NCI-H460 (cell line): ENCODE results near the gene RYR3. TPM values are rescaled to one million over a fixed set of nuclear protein-coding genes. Genes with fewer than 3 reads are reported as not detected.

Experiments used
- DNase-seq: peaks from one replicate; pipeline ENCODE4 v3.0.0-alpha.2; 2016; ENCODE audit warnings: low read depth; ENCODE audit errors: extremely low read depth
- total RNA-seq: library from RNA; depleted of rRNA; stranded (reverse); fragments of >200 nt; shearing (Covaris generic); gene quantifications from 2 replicates; pipeline ENCODE4 v1.2.3, GENCODE V29; 2014

Gene RYR3
- total RNA-seq, 1 experiment from 2014 or later = not detected

DNA sequence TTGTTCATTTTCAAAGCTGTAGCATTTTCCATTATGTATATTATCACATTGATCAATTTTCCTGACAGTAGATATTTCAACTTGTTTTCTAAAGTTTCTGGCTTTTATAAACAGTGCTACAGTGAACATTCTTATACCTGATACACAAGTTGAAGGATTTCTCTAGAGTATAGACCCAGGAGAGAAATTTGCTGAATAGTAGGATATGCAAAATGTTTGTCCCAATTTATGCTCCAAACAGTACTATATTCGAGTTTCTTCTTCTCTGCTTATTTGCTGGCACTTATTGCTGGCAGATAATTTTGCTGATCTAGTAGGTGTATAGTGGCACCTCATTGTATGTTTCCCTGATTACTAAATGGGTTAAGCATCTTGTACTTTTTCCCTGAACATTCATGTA, 540.3 kb downstream of the RYR3 start:
- no peak for DNase-seq

DNA sequence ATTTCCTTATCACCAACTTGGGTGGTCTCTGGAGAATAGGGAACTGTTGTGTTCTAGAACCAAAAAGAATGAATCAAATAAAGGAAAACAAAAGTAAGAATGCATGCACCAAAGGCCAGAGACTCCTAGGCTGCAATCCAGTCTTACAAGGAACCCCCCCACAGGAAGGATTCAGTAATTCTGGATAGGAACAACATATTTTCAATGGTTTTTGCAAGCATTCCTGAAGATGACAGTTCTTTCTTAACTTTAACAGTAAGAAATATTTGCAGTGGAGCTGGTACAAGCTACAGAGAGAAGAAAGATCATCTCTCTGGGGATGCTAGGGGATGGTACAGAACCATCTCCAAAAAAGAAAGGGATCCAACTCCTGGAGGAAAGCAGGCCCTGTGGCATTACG, 541.3 kb downstream of the RYR3 start:
- no peak for DNase-seq

DNA sequence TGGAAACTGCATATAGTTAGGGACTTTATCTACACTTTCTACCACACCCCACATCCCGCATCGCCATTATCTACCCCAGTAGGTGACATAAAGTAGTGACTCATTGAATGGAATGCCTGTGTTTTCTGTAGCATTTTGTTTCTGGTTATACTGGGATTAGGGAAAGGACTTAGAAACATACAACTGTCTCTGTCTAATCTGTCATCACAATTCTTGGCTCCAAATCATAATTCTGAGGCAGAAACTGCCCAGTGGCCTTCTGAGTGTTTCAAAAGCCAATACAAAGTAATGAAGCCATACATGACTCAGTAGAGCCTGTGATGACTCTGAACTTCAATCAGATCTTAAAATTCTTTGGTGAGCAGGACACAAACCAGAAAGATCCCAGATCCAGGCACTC, 541.8 kb downstream of the RYR3 start:
- no peak for DNase-seq

DNA sequence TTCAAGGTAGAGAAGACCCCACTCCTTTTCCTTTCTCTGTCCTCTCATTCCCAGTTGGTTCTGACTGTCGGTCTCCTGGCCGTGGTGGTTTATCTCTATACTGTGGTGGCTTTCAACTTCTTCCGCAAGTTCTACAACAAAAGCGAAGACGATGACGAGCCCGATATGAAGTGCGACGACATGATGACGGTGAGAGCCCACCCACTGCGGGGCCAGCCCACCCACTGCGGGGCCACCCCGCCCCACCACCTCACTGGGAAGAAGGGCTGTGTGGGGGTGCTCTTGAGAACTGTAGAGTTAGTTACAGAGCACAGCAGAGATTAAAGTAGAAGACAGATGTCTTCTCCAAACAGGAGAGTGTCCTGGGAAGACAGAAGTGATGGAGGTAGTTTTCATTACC, 547.0 kb downstream of the RYR3 start:
- DNase-seq = no peak

DNA sequence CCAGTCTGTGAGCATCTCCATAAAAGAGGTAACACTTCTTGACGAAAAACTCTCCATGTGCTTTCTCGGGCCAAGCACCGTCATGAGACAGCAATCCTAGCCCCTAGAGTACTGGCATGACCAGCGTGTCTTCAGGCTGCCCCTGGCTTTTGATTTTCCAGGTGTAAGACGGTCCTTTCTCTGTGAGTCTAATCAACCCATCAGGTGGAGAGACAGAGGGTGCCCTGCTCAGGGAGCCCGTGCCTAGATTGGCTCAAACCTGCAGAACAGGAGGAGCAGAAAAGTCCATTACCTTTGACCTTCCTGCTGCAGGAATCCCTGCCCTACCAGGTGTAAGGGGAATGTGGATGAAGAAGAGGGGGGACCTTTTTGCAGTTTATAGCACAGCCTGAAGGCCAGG, 548.1 kb downstream of the RYR3 start:
- no peak for DNase-seq

DNA sequence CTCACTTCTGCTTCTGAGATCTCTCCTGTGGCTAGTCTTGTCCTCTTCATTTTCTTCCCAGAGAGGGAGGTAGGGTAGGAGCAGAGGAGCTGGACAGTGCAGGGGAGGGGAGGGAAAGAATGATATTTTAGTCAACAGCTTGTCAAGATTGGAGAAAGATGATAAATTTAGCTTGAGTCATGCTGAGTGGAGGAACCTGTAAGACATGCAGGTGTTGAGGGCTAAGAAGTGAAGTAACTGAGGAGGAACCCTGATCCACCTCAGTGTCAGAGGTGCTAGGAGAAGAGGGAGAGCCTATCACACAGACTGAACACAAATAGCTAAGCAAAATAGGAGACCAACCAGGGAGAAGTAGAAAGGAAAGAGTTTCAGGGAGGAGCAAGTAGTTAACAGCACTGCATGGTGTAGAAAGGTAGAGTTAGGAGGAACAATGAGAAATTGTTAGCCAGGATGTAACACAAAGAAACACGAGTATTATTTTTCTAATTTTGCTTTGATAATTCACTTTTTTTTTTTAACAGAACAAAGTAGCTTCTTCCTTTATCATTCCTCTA, 549.3 kb downstream of the RYR3 start:
- no peak for DNase-seq

DNA sequence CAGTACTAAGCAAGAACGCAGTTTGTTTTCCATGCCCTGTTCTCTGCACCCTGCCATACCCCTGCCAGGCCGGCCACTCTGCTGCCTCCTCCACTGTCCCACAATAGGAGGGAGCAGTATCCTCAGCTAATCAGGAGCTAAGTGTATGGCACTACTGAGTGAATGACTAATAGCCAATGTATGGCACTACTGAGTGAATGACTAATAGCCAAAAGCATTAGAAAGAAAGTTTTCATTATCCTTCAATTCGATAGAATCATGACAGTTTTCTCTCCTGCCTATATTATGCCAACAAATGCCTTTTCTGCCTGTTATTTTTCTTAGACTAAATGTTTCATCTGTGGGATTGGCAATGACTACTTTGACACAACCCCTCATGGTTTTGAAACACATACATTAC, 550.0 kb downstream of the RYR3 start:
- DNase-seq = no peak

DNA sequence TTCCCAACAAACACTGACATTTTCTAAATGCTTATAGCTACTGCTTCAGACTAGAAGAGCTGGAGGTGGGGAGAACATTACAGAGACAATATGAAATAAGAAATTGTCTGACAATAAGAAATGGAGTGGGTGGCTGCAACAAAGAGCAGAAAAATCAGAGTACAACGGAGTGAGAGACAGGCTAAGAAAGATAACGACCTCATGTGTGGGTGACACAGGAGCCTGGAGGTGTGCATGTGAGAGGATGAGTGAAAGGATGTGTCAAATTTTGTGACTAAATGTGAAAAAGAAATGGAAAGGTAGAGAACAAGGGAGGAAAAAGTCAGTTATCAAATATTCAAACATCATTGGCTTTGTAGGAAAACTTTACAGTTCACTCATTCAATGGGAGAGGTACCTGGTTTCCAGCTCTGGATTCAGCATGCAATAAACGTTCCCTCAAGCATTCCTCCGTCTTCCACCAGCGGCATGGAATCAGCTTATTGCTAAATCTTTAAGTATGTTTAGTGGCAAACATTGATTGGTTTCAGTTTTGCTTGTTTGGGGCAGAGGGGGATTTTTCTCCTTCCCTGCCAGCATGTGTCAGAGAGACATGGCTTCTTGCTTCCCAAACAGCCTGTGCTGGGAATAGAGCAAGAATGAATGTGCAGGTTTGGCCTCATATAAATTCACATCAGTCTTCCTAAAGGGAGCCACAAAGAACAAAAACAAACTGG, 553.8 kb downstream of the RYR3 start:
- DNase-seq = no peak

DNA sequence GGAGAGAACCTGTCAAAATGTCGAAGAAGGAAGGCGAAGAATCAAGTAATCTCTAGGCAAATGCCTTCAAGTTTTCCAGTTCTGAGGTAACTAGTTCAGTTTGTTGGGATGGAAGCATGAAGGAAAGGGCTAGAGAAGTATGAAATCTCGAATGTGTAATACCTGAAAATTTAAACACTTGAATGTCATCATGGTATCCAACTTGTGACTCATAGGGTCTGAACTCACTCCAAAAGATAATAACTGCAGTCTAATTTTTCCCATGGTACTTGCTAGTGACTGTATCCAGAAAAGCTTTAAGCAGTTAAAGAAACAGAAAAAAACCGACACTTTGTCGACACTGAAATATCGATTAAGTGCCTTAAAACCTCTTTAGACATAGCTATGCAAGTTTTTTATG, 554.6 kb downstream of the RYR3 start:
- no peak for DNase-seq

DNA sequence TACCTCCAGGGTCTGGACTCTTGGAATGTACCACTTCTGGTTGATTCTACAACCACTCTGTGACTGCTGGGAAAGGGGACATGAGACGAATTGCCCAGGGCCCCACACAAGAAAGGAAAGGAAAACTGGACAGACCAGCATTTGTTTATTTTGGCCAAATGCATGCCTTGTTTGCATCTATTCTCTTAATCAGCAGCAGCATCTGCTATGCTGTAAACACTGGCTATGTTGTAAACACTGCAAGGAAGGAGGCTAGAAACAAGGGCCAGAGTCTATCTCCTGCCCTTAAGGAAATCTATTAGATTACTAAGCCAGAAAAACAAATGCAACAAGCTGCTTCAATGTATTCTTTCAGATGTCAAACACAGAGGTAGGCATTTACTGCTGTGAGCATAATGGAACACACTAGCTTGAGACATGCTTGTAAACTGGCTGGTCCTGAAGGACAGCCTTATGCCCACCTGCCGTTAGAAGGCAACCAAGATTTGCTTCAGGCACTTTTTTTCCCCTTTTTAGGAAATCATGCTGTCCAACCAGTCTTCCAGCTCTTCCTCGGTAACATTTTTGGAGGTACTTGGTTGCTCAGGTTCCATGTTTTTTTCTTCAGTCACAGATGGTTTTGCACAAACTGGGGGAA, 555.5 kb downstream of the RYR3 start:
- no peak for DNase-seq

DNA sequence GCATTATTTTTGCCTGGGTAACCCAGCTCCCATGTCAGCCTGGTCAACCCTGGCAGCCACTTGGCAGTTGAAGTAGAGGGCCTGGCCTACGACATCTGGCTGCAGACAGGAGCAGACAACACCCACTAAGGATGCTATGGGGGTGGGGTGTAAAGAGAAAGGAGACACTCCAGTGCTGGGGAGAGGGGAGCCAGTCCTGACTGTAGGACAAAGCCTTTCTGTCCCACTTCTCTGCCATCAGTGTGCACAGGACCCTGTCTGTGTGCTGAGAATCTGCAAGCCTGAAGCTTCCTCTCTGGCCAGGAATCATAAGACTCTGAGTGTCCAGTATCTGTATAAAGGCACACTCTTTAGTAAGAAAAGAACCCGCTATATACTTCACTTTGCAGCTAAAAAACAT, 561.2 kb downstream of the RYR3 start:
- no peak for DNase-seq

DNA sequence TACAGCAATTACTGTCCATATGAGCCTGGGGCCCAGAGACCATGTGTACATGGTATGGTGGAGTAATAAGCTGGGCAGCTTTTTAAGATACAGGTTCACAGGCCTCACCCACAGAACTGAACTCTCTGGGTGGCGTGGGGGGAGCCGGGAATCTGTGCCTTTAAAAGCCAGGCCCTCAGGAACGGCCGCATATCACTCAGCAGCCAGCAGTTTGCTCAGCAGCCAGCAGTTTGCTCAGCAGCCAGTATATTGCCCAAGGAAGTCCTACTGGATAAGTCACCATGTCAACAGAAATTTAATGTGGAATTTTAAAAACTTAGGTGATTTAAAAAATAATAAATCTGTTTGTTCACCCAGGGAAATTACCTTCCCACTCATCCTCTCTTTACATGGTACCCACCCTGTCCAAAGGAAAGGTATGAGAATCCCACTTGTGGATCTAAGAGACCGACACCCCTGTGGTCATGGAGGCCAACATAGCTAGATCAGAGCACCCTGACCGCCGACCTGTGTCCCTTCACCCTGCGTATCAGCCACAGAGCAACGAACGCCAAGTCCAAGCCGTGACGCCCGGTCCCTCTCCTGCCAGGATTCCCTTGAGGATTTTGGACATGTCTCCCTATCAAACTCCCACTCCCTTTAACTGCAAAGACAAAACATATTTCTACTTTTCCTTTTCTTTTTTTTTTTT, 561.8 kb downstream of the RYR3 start:
- DNase-seq = no peak

DNA sequence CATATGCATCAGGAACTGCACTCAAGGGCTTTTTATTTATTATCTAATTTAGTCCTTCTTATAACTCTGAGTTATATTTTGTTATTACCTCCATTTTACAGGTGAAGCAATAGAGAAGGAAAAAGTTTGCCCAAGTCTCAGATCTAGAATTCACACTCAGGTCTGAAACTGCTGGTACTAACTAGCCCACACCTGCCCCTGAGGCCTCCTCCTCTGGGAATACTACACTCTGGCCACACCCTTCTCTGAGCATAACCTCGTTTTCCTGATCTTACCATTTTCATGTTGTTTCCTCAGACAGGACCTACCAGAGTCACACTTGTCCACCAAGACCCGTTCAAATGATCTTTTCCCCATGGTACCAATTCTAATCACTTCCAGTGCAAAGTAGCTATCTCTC, 563.4 kb downstream of the RYR3 start:
- no peak for DNase-seq

DNA sequence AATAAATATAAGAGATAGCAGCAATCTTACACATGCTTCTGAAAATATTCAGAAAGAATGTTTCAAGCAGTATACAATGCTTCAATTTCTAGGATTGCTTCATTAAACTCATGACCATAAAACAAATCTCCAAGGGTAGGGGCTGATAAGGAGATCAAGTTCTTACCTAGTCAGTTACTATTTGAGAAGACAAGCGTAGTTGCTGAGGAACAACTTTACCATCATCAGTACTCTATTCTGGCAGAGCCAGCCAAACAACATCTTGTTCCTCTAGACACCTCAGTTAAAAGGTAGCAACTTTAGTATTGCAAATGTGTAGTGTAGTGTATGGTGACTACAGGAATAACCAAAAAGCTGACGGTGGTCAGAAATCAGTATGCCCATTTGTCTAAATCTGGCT, 572.2 kb downstream of the RYR3 start:
- no peak for DNase-seq

DNA sequence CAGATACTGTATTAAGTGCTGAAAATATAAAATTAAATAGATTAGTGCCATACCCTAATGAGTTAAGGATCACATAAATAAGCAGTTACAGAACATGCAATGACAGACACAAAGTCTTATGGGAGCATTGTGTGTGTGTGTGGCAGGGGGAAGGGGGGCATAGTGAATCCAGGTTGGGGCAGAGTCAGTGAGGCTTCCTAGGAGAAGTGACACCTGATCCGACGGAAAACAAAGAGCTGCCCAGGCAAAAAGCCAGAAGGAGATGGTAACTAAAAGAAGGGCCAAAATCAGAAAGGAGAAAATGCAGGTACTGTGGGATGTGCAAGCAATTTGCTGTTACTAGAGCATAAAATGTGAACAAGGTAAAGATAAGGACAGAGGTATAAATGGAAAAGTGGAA, 577.4 kb downstream of the RYR3 start:
- DNase-seq = no peak

DNA sequence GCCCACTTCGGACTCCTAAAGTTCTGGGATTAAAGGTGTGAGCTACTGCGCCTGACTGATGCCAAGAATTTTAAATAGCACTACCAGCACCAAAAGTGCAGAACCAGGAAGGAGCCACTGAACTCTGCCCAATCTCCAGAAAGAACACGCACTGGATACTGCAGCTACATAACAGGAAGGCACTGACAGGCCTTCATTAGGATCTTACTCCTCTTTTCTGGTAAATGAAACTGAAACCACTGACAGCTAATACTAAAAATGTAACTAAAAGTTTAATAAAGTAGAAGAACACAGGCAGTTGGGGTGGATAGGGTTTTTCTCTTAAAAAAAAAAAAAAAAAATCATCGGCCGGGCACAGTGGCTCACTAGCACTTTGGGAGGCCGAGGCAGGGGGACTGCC, 583.4 kb downstream of the RYR3 start:
- DNase-seq = no peak

DNA sequence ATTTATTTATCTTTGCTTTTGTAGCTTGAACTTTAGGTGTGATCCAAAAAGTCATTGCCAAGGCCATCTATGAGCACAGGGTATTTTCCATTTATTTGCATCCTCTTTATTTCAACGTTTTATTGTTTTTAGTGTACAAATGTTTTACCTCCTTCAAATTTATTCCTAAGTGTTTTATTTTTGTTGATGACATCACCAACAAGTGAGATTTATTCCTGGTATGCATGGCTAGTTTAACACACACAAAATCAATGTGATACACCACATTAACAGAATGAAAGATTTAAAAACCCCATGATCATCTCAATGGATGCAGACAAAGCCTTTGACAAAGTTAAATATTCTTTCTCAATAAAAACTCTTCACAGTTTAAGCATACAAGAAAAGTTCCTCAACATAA, 591.3 kb downstream of the RYR3 start:
- DNase-seq = no peak

DNA sequence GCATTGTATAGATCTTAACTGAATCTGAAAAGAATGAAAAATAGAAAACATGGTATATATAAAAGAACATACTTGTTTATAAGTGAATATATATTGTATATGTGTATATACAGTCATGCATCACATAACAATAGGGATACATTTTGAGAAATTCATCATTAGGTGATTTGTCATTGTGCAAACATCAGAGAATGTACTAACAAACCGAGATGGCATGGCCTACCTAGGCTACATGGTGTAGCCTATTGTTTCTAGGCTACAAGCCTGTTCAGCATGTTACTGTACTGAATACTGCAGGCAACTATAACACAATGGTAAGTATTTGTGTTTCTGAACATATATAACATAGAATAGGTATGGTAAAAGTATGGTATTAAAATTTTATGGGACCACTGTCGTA, 592.9 kb downstream of the RYR3 start:
- DNase-seq = no peak

DNA sequence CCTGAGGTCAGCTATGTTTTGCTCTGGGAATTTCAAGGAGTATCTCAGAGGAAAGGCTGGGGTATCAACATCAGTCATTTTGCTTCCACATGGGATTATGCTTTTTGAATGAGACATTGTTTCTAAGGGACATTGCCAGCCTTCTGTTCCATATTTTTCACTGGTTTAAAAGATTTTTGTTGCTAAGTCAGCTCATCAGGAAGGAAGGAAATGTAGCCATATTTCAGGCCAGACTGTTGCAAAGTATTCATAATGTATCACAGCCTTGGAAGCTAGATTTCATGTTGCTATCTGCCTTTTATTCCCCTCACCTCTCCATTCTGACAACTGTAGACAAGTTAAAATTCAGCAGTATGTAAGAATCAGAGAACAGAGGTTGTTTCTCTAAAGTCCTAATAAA, 596.6 kb downstream of the RYR3 start:
- DNase-seq = no peak

DNA sequence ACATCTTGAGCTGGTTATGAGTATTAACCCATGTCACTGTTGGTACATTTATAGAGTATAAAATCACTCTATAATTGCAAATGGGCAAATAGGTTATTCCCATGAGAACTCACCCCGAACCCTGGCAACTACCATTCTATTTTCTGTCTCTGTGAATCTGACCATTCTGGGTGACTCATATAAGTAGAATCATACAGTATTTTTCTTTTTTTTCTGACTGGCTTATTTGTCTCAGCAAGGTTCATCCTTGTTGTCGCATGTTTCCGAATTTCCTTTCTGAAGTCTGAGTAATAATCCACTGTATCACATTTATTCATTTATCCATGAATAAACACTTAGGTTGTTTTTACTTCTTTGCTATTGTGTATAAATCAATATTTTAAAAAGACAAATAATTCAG, 597.6 kb downstream of the RYR3 start:
- DNase-seq = no peak

DNA sequence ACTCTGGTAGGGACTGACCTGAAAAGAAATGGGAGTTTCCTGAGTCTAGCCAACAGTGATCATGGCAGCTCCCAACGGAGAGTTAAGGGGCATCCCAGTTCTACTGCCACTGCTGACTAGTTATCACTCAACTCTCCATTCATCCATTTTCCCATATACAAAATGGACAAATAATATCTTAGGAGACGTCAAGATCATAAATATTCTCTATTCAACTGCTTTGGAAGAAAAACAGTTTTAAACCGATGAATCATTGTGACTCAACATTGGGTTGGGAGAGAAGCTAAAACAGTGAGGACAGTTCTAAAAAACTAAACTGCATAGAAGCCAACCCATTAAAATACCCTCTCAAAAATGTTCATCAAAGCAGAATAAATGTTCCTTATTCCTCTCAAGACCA, 600.0 kb downstream of the RYR3 start:
- DNase-seq = no peak

DNA sequence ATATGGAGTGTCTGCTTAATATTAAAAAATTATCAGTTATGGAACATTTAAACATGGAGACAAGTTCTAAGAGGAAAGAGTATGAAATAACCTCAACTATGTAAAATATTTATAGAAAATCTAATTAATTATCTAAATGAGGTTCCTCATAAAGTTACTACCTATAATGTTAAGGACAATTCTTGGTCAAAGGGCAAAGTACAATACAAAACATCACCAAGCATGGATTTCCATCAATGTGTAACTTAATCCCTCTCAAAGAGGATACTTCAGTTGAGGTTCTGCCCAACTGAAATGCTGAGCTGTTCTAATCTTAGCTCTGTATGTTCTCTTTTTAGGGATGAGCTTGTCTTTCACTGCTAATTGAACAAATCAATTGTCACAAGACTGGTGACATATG, 601.6 kb downstream of the RYR3 start:
- no peak for DNase-seq
